ENCODE measurements around the gene HSPA8. TPM values are rescaled to one million over a fixed set of nuclear protein-coding genes. Genes with fewer than 3 reads are reported as not detected.

HSPA8 gene
- polyA plus RNA-seq, 1 donor from 2014 or later, result 2,242 TPM

- TF ChIP-seq CTCF (IDR thresholded peaks at IDR 0.05; ENCODE audit: poor library complexity, severe bottlenecking), result peak; percentile 83
- peak; percentile 85 for TF ChIP-seq SMC3 (conservative IDR thresholded peaks at IDR 0.05; ENCODE audit: poor library complexity)
- TF ChIP-seq REST (IDR thresholded peaks at IDR 0.05; ENCODE audit: borderline replicate concordance), result no peak
- no peak for TF ChIP-seq EP300 (conservative IDR thresholded peaks at IDR 0.05; ENCODE audit: poor library complexity, severe bottlenecking)
- TF ChIP-seq TAF1 (IDR thresholded peaks at IDR 0.05; ENCODE audit: low read depth), result no peak
- TF ChIP-seq RAD21 (conservative IDR thresholded peaks at IDR 0.05), result peak; percentile 83
- no peak for TF ChIP-seq MXI1 (conservative IDR thresholded peaks at IDR 0.05; ENCODE audit: poor library complexity, severe bottlenecking)
- Histone ChIP-seq H2AFZ (ENCODE audit: low read depth, low read length) (no peak overlapping the region), H3F3A (ENCODE audit: insufficient read depth, low read length, poor library complexity, severe bottlenecking) (no peaks in the 10 kb centered on the region), H3K27me3 (ENCODE audit: insufficient read depth, low read depth, low read length) (no peaks in the 10 kb centered on the region), H3K9me2 (ENCODE audit: insufficient read depth, low read length) (no peaks in the 10 kb centered on the region), H3K4me2 (ENCODE audit: low read length) (no peak overlapping the region), H3K79me2 (replicated peaks; ENCODE audit: insufficient read depth, low read length) (no peaks in the 10 kb centered on the region), H3K4me3 (ENCODE audit: low read length) (no peak overlapping the region), H3K9ac (ENCODE audit: low read length) (no peak overlapping the region), H3K9me3 (ENCODE audit: low read length) (no peaks in the 10 kb centered on the region), H4K20me1 (ENCODE audit: insufficient read depth) (no peaks in the 10 kb centered on the region), H3K27ac (ENCODE audit: low read length) (no peak overlapping the region), H3K36me3 (ENCODE audit: insufficient read depth, low read length) (no peaks in the 10 kb centered on the region)
These were observed 41.5 kb upstream of the HSPA8 start for GRCh38 chr11:123103326-123103980.

- Histone ChIP-seq H3K4me2 (ENCODE audit: low read length) (no peak overlapping the region), H3K27me3 (ENCODE audit: insufficient read depth, low read depth, low read length) (no peaks in the 10 kb centered on the region), H3K9me3 (ENCODE audit: low read length) (no peaks in the 10 kb centered on the region), H2AFZ (ENCODE audit: low read depth, low read length) (no peak overlapping the region), H3K9ac (ENCODE audit: low read length) (no peak overlapping the region), H3K4me3 (ENCODE audit: low read length) (no peak overlapping the region), H3K36me3 (ENCODE audit: insufficient read depth, low read length) (no peaks in the 10 kb centered on the region), H3K9me2 (ENCODE audit: insufficient read depth, low read length) (no peaks in the 10 kb centered on the region), H4K20me1 (ENCODE audit: insufficient read depth) (no peaks in the 10 kb centered on the region), H3K27ac (ENCODE audit: low read length) (no peak overlapping the region), H3F3A (ENCODE audit: insufficient read depth, low read length, poor library complexity, severe bottlenecking) (no peaks in the 10 kb centered on the region), H3K79me2 (replicated peaks; ENCODE audit: insufficient read depth, low read length) (no peaks in the 10 kb centered on the region)
- no peak for TF ChIP-seq CTCF (IDR thresholded peaks at IDR 0.05; ENCODE audit: poor library complexity, severe bottlenecking)
- TF ChIP-seq EP300 (conservative IDR thresholded peaks at IDR 0.05; ENCODE audit: poor library complexity, severe bottlenecking), result no peak
- no peak for TF ChIP-seq RAD21 (conservative IDR thresholded peaks at IDR 0.05)
- no peak for TF ChIP-seq POLR2AphosphoS5 (IDR thresholded peaks at IDR 0.05)
- TF ChIP-seq TAF1 (IDR thresholded peaks at IDR 0.05; ENCODE audit: low read depth), result no peak
- TF ChIP-seq REST (IDR thresholded peaks at IDR 0.05; ENCODE audit: borderline replicate concordance), result no peak
- no peak for TF ChIP-seq SMC3 (conservative IDR thresholded peaks at IDR 0.05; ENCODE audit: poor library complexity)
- no peak for TF ChIP-seq EZH2 (IDR thresholded peaks at IDR 0.05; ENCODE audit: borderline replicate concordance, insufficient read depth, low read length, poor library complexity, severe bottlenecking)
- no peak for TF ChIP-seq MXI1 (conservative IDR thresholded peaks at IDR 0.05; ENCODE audit: poor library complexity, severe bottlenecking)
These were observed 38.6 kb upstream of the HSPA8 start for GRCh38 chr11:123100379-123101085.

All from neural cell (in vitro differentiated cells).